ENCODE data around the gene ACADVL.

DNA sequence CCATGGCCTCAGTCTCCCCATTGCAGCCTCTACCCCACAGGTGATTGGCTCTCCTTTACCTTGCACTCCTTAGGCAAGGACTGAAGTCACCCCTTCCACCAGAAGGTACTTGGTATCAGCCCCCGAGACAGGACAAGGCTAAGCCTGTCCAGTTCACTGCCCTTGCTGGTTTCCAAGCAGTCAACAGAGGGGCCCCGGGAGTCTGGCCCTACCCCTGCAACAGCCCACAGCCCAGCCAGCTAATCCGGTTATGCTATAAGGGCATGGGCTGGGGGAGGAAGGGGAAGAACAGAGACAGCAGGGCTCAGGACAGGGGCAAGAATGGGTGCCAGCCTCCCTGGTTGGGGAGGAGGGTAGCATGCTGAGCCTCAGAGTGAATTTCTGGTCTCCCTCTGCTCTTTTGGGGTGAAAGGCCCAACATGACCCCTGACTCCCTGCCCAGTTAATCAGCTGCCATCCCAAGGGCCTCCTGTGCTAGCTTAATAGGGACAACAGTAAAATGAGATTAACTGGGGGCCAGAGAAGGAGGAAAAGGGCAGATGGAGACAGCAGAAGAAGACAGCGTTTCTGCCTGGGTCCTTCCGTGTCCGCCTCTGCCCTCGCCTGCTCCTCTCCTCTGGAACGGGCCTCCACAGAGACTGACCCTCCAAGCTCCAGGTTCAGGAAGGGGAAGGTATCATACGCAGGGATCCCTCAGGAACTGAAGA, 10.8 kb upstream of the ACADVL start:
- TF ChIP-seq, protein P1, sequence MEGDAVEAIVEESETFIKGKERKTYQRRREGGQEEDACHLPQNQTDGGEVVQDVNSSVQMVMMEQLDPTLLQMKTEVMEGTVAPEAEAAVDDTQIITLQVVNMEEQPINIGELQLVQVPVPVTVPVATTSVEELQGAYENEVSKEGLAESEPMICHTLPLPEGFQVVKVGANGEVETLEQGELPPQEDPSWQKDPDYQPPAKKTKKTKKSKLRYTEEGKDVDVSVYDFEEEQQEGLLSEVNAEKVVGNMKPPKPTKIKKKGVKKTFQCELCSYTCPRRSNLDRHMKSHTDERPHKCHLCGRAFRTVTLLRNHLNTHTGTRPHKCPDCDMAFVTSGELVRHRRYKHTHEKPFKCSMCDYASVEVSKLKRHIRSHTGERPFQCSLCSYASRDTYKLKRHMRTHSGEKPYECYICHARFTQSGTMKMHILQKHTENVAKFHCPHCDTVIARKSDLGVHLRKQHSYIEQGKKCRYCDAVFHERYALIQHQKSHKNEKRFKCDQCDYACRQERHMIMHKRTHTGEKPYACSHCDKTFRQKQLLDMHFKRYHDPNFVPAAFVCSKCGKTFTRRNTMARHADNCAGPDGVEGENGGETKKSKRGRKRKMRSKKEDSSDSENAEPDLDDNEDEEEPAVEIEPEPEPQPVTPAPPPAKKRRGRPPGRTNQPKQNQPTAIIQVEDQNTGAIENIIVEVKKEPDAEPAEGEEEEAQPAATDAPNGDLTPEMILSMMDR (IDR thresholded peaks at IDR 0.05; ENCODE audit: insufficient read depth, low read length): no peak
- TF ChIP-seq POLR2AphosphoS5 (IDR thresholded peaks at IDR 0.05; ENCODE audit: low read depth) (no peak), REST (IDR thresholded peaks at IDR 0.05; ENCODE audit: insufficient replicate concordance, low read depth) (no peak), GABPA (IDR thresholded peaks at IDR 0.05; ENCODE audit: low read depth) (no peak), SPI1 (IDR thresholded peaks at IDR 0.05; ENCODE audit: borderline replicate concordance, low read depth) (no peak)

Measured in HL-60 (cell line).